Kidney glomerular epithelial cell (primary cell): ENCODE measurements around the gene GPR119.
"Not testable (repeated sequence)": the region's sequence is repeated elsewhere in the genome, so short reads cannot be mapped to it uniquely, and the experiment has no call there.

ENCODE experiments used
- DNase-seq: peaks from one replicate; lab custom pipeline; 2025; lab: John Stamatoyannopoulos, UW

GPR119 gene

GRCh38 chrX:130339408-130340222, 45.9 kb downstream of the GPR119 start, which contains the start of gene SLC25A14:
Gene SLC25A14 (plus strand): TSS chrX:130339919. CDS start chrX:130340279, 360 bp downstream.
- DNase-seq = peak; percentile 34

GRCh38 chrX:130338869-130339268, 46.6 kb downstream of the GPR119 start:
- not testable (repeated sequence) for DNase-seq

GRCh38 chrX:130336531-130336930, 48.9 kb downstream of the GPR119 start:
- DNase-seq = no peak
